Right ventricle myocardium superior (tissue), 1 donor: Measurements from ENCODE around the gene CKLF. TPM values are rescaled to one million over a fixed set of nuclear protein-coding genes. Genes with fewer than 3 reads are reported as not detected.
"Not testable (repeated sequence)": the region's sequence is repeated elsewhere in the genome, so short reads cannot be mapped to it uniquely, and the experiment has no call there.

Experiments used
- ATAC-seq: fragments of 200-7000 bp; cut with Tn5 transposase; one replicate; pipeline ENCODE4 v1.9.1; 2020; ENCODE audit warnings: mild to moderate bottlenecking; ENCODE audit not compliant: poor library complexity
- DNase-seq: peaks from one replicate; pipeline ENCODE4 v3.0.0-alpha.2; 2020
- intact Hi-C: fragments of 100-400 bp; cut with DNase I; formaldehyde crosslinking; loops from one replicate; pipeline ENCODE4 v1.11.2; 2022
- total RNA-seq: library from RNA; stranded (reverse); fragmentation: NEBNext Ultra II Directional; extraction: Animal tissue kit (Norgen Biotek cat#: 25700); gene quantifications from one replicate; pipeline ENCODE4 v1.2.1, GENCODE V29; 2021
- donor health status: DM: no; HTN: yes; CAD: no; lungs with severe emphysema.

Gene CKLF
- total RNA-seq, 1 donor from 2014 or later, result 10.4 TPM

DNA sequence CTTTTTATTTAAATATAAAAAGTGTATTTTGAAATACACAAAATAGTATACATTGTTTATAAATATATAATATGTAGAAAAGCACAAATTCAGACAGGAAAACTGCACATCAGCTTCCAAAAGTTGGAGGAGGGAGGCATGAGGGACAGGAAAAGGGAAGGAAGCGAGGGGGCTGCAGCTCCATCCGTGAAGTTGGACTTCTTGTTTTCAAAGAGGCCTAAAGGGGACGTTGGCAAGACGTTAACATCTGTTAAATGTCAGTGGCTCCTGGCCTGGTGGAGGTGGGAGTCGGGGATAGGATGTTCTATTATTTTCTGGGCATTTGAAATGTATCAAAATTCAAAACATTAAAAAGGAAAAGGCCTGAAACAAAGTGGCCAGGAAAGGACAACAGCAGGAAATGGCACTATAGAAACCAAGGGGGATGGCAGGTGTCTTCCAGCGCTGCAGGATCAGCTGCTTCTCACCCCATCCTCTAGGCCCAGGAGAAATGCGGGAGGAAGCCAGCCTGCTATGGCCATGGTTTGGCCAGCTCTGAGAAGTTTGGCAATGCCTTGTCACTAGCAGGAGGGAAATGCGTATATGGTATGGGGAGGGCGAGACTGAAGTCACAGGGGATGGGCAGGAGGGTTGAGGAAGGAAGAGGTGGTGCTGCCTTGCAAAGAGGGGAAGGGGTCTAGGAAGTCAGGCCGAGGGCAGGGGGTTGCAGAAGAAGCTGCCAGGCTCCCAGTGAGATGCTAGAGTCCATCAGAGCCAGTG, 33.3 kb downstream of the CKLF start:
- intact Hi-C loops, result no loop called here
- DNase-seq (no peak), ATAC-seq (peak; percentile 62)

DNA sequence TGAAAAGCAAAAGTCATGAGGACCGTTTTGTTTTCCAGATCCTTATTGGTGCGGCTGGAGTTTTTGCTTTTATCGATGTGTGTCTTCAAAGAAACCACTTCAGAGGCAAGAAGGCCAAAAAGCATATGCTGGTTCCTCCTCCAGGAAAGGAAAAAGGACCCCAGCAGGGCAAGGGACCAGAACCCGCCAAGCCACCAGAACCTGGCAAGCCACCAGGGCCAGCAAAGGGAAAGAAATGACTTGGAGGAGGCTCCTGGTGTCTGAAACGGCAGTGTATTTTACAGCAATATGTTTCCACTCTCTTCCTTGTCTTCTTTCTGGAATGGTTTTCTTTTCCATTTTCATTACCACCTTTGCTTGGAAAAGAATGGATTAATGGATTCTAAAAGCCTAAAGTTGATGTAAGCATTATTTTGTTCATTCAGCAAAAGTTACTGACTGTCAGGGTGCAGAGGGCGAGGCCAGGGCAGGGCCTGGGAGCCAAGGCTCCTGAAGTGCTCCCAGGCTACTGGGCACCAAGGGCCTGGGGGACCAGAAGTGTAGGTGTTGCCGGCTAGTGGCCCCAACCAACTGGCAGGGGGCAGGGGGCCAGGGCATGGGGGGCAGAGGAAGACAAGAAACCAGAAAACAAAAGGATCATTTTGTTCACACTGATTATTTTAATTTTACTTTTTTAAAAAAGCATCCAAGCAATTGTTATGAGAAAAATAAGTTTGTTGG, 35.7 kb downstream of the CKLF start:
- ATAC-seq (no peak), DNase-seq (no peak)
- intact Hi-C loops, result no loop called here

DNA sequence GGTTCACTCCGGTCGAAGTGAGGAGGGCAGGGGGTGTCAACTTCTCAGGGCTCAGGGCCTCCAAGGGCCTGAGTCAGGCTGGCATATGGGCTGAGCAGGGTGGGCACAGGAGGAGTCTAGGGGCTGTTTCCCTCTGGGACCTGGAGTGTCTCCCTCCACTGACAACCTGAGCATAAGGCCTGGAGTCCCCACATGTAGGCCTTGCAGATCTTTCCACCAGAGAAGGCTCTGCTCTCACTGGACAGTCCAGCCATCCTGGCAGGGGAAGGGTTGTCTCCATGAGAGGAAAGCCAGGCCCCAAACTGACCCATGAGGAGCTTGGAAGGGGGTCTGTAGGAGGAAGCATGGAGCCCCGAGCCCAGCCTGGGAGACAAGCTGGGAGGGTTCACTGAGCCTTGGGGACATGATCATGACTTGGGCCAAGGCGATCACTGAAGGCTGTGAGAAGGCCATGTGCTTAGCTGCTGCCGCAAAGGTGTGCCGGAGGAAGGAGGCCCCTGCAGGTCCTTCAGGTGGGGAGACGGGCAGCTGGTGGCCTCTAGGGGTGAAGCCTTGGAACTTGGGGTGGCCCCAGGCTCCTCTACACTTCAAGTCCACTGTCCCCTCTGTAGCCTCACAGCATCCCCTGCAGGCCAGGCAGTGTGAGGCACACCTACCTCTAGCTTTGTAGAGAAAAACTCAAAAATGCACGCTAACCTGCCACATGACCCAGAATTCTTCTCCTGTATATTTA, 36.8 kb downstream of the CKLF start:
- peak; percentile 64 for DNase-seq
- peak; percentile 73 for ATAC-seq
- intact Hi-C loops, result no loop called here

DNA sequence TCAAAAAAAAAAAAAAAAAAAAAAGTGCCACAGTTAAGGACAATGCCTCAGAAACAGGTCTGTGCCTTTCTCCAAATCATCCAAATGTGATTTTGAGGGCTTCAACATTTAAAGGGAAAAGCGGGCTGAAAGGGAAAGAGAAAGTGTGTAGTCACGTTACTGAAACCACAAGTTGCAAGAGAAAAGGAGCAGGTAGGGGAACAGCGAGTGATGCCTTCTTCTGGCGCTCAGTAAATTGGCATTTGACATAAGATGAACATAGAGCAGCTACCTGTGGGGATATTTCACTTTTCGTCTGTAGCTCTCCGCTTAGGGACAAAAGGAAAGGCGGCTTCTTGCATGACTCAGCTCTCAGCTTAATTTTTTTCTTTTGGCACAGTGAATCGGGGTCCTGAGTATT, 37.9 kb downstream of the CKLF start:
- ATAC-seq, result no peak
- intact Hi-C loops, result no loop called here
- DNase-seq, result no peak

DNA sequence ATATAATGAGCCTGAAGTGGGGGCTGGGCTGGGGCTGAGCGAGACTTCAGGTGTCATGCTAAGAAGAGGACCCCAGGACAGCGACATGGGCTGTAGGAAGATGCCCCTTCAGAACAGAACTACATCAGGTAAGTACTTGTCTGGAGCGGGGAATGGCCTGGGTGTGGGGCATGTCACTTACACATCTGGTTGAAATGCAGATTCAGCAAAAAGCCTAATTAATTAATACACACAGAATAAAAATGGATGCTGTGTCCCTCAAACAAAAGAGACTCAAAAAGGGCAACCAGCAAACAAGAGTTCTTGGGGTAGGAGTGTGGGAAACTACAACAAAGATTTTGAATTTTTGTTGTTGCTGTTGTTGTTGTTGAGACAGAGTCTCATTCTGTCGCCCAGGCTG, 38.6 kb downstream of the CKLF start:
- no peak for ATAC-seq
- intact Hi-C loops, result no loop called here

DNA sequence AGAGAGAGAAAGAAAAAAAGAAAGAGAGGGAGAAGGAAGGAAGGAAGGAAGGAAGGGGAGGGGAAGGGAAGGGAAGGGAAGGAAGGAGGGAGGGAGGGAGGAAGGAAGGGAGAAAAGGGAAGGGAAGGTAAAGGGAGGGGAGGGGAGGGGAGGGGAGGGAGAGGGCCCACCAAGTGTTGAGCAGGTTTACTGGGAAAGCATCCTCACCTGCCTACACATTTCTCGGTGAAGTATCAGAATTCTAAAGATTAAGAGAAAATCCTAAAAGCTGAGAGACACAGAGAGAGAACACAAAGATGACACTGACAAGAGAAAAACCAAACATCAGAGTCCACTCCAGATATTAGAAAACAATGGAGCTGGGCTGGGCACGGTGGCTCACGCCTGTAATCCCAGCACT, 39.9 kb downstream of the CKLF start:
- no peak for ATAC-seq
- DNase-seq, result no peak
- intact Hi-C loops, result no loop called here

More for the DNA sequence above, 38.6 kb downstream of the CKLF start:
- no peak for DNase-seq

DNA sequence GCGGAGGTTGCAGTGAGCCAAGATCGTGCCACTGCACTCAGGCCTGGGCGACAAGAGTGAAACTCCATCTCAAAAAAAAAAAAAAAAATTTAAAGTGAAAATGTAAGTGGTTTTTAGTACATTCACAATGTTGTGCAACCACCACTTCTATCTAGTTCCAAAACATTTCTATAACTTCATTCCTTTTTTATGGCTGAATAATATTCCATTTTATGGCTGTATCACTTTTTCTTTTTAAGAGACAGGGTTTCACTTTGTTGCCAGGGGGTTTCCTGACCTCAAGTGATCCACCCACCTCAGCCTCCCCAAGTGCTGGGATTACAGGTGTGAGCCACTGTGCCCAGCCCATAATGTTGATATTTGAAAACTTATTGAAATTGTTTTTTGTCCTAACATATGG, 40.4 kb downstream of the CKLF start:
- ATAC-seq (no peak), DNase-seq (no peak)
- intact Hi-C loops, result no loop called here

DNA sequence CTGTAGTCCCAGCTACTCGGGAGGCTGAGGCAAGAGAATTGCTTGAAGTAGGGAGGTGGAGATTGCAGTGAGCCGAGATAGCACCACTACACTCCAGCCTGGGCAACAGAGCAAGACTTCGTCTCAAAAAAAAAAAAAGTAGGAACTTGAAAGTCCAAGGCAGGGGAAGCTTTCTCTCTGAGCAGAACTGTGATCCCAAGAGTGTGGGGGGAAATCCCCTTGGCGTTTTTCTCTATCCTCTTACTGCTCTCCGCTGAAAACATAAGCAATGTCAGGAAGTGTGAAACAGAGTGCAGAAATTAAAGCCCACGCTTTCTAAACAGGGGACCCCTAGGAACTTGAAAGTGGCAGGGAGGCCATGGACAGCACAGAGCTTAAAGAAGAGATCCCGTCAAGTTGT, 42.4 kb downstream of the CKLF start:
- no peak for ATAC-seq
- DNase-seq, result no peak
- intact Hi-C loops, result no loop called here

DNA sequence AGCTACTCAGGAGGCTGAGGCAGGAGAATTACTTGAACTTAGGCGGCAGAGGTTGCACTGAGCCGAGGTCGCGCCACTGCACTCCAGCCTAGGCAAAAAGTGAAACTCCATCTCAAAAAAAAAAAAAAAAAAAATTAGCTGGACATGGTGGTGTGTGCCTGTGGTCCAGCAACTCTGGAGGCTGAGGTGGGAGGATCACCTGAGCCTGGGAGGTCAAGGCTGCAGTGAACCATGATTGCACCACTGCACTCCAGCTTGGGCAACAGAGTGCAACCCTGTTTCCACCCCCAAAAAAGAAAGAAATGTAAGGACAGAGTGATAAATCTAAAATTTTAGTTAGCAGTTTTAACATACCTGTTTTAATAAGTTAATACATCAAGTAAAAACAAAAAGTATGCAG, 44.2 kb downstream of the CKLF start:
- DNase-seq, ATAC-seq, intact Hi-C loops: not testable (repeated sequence)

DNA sequence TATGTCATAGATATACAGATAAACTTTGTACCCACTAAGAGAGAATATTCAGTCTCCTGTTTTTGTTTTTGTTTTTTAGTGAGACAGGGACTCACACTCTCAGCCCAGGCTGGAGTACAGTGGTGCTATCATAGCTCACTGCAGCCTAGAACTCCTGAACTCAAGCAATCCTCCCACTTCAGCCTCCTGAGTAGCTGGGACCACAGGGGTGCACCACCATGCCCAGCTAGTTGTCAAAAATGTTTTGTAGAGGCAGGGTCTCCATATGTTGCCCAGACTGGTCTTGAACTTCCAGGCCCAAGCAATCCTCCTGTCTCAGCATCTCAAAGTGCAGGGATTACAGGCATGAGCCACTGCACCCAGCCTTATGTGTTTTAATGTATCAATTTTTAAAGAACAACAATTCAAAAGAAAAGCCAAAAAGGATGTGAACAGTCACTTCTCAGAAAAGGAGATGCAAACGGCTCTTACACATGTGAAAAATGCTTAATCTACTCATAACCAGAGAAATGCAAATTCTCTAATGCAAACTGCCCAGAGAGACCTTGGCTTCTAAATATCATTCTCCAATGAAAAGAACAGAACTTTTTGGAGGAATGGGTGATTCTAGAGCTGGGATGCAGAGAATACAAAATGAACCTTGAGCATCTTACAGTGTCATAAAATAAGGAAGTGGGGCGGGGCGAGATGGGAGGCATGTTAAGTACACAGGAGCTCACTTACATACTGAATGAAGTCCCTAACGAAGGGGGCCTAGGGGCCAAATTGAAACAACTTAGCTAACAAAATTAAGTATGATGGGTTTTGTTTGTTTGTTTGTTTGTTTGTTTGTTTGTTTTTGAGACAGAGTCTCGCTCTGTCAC, 44.8 kb downstream of the CKLF start:
- DNase-seq, result no peak
- intact Hi-C loops, result no loop called here
- ATAC-seq, result no peak

DNA sequence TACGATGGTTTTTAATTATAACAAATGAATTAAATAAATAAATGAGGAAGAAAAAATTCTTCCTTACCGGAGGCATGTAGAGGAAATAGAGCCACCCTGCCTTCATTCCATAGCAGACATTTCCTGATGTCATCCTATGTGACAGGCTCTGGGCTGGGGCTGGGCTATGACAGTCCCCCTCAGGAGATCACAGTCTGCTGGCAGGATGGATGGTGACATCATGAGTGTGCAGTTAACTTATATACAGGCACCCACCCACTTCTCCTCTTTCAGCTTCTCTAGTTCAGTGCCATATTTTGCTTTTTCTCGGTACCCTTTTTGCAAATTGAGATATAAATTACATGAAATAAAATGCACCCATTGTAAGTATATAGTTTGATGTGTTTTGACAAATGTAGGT, 45.7 kb downstream of the CKLF start:
- no peak for ATAC-seq
- no peak for DNase-seq
- intact Hi-C loops, result no loop called here

DNA sequence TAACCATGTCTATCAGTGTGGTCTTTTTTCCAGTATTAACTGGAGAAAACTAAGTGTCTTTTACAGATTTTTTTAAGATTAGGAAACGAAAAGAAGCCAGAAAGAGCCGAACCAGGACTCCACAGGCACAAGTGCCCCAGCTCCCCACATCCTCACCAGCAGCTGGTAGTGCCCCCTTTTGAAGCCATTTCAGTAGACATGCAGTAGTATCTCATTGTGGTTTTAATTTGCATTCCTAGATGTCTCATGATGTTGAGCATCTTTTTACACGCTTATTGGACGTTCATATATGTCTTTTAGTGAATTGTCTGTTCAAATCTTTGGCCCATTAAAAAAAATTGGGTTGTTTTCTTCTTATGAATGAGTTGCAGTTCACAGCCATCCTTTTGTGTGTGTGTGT, 47.4 kb downstream of the CKLF start:
- DNase-seq (no peak), ATAC-seq (no peak)
- intact Hi-C loops, result loop anchor here (5.0 kb wide), 1 partner anchor 192 kb away; no protein-coding TSS in a partner anchor

DNA sequence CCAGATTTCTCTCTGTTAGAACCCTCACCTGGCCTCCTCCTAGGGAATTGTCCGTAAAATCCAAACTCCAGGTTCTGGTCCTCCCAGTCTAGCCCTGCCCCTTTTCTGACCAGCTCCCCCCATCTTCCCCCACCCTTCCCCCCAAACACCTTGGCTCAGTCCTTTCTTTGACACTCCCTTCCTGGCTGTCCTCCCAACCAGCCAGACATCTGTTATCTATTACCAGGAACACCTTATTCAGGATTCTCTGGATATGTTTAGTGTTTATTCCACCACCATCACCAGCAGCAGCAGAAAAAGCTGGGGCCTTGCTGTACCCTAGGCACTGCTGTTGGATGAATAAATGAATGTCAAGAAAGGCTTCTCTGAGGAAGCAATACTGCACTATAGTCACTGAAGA, 48.1 kb downstream of the CKLF start:
- intact Hi-C loops, result loop anchor here (5.0 kb wide), 1 partner anchor 193 kb away; no protein-coding TSS in a partner anchor
- ATAC-seq (no peak), DNase-seq (no peak)

DNA sequence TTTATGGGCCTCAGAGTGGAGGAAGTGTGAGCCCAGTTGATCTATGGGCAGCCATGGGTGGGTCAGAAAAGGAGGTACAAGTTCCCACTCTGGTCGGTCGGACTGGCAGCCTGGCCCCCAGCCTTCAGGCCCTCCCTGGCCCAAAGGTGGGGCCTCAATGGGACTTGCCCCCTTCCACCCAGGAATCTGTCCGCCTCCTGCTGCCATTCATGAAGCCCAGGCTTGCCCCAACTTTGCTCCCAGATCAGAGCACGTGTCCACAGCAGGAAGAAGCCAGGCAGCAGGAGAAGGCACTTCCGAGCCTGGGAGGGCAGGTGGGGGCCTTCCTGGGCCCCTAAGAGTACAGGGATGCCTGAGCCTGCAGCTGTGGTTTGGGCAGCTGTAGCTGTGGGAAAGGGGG, 49.1 kb downstream of the CKLF start:
- intact Hi-C loops, result loop anchor here (5.0 kb wide), 1 partner anchor 194 kb away; no protein-coding TSS in a partner anchor
- DNase-seq, result no peak
- no peak for ATAC-seq

DNA sequence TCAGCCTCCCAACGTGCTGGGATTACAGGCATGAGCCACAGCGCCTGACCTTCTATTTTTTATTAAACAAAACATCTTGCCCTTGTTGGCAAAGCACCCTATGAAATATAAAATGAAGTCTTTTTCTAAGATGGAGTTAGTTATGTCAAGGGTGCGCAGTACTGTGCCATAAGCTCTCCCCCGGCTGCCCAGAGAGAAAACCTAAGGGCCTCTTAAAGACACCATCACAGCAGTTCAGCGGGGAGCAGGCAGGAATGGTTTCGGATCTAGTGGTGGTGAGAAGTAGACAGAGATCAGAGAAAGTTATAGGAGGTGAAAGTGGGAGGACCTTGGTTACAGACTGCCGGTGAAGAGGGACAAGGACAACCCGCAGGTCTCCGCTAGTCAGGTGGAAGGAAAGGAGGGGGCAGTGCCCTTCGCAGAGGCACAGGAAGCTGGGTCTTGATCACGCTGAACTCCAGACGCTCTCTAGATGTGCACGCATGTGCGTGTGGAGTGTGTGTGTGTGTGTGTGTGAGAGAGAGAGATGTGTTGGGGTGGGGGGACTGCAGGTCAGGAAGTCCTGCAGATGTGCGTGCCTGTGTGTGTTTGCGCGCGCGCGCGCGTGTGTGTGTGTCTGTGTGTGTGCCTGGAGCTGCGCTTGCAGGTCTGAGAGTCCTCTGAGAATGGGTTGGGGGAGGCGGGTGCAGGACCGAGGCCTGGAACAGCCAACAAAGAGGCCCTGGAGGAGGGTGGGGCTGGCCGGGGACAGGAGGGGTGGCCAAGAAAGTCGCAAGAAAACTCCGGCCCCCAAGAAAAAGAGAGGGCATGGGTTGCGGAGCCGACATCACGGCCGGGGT, 51.4 kb downstream of the CKLF start:
- ATAC-seq (peak; percentile 43), DNase-seq (peak; percentile 83)
- intact Hi-C loops, result loop anchor here (5.0 kb wide), 1 partner anchor 196 kb away; no protein-coding TSS in a partner anchor

DNA sequence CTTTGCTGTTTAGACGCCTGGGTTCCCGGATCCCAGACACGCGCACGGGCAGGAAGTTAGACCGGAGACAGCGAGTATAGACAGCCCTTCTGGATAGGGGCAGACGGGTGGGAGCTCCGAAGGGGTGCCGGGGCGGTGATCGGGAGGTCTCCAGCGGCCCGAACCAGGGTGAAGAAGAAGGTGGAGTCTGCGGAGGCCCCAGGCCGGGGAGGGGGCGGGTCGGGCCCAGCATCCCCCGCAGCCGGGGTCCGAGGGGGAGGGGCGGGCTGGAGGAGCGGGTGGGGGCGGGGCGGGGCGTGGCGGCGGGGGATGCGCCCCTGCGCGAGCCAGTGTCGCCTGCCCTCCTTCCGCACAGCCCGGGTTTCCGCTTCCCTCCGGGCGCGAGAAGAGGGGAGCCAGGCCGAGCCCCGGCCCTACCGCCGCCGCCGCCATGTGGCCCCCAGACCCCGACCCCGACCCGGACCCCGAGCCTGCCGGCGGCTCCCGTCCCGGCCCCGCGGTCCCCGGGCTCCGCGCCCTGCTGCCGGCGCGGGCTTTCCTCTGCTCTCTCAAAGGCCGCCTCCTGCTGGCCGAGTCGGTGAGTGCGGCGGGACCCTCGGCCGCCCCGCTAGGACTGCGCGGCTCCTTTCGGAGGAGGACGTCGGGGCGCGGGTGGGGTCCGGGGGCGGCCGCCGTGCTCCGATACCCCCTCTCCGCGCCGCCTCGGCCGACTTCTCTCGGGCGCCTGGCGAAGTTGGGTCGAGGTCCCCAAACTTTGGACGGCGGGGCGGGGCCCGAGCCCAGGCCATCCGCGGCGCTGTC, 52.2 kb downstream of the CKLF start, which contains the start of gene CMTM3:
Gene CMTM3, plus strand, starts transcription at position 329 of the 801 bp plus-strand sequence. Its CDS starts 102 bp downstream, at position 431.
- intact Hi-C loops, result loop anchor here (5.0 kb wide), 2 partner anchors 197 to 263 kb away; no protein-coding TSS in a partner anchor
- peak; percentile 70 for ATAC-seq
- peak; percentile 82 for DNase-seq
